Smooth muscle cell (in vitro differentiated cells): Measurements from ENCODE around the gene CERS6. TPM values are rescaled to one million over a fixed set of nuclear protein-coding genes. Genes with fewer than 3 reads are reported as not detected.

Experiments used
- DNase-seq: peaks from one replicate; lab custom pipeline; 2025; ENCODE audit not compliant: unreplicated experiment; lab: John Stamatoyannopoulos, UW
- H2AFZ ChIP-seq: fragments of 200-600 bp; sonication (generic); 2 replicates; pipeline ENCODE4 v1.6.0; 2016; ENCODE audit warnings: antibody characterized with exemption, low read depth, mild to moderate bottlenecking
- H3F3A ChIP-seq: fragments of 200-600 bp; sonication (generic); 2 replicates; pipeline ENCODE4 v1.6.0; 2017; ENCODE audit warnings: antibody characterized with exemption, low read depth
- H3K27ac ChIP-seq: fragments of 200-600 bp; sonication (generic); 2 replicates; pipeline ENCODE4 v1.5.1; 2016; ENCODE audit warnings: low read depth, mild to moderate bottlenecking
- H3K27me3 ChIP-seq: fragments of 200-600 bp; sonication (generic); 2 replicates; pipeline ENCODE4 v1.6.1; 2016; ENCODE audit warnings: low read depth, mild to moderate bottlenecking
- H3K36me3 ChIP-seq: fragments of 200-600 bp; sonication (generic); 2 replicates; pipeline ENCODE4 v1.5.1; 2016; ENCODE audit warnings: low read depth
- H3K4me1 ChIP-seq: fragments of 200-600 bp; sonication (generic); 2 replicates; pipeline ENCODE4 v1.5.1; 2016; ENCODE audit warnings: low read depth
- H3K4me2 ChIP-seq: fragments of 200-600 bp; sonication (generic); 2 replicates; pipeline ENCODE4 v1.6.0; 2016; ENCODE audit warnings: mild to moderate bottlenecking
- H3K4me3 ChIP-seq: fragments of 200-600 bp; sonication (generic); 2 replicates; pipeline ENCODE4 v1.5.1; 2016; ENCODE audit warnings: mild to moderate bottlenecking
- H3K79me2 ChIP-seq: fragments of 200-600 bp; sonication (generic); 2 replicates; pipeline ENCODE4 v1.6.0; 2016; ENCODE audit warnings: low read depth, mild to moderate bottlenecking
- H3K9ac ChIP-seq: fragments of 200-600 bp; sonication (generic); 2 replicates; pipeline ENCODE4 v1.6.0; 2016; ENCODE audit warnings: low read depth
- H3K9me3 ChIP-seq: fragments of 200-600 bp; sonication (generic); replicated peaks from 2 replicates; pipeline ENCODE4 v1.5.1; 2016; ENCODE audit warnings: low read depth
- H4K20me1 ChIP-seq: fragments of 200-600 bp; sonication (generic); 2 replicates; pipeline ENCODE4 v1.6.0; 2016; ENCODE audit warnings: low read depth
- CTCF ChIP-seq: fragments of 200-600 bp; sonication (generic); IDR thresholded peaks from 2 replicates; pipeline ENCODE4 v1.5.1; 2017; ENCODE audit warnings: borderline replicate concordance, mild to moderate bottlenecking, antibody characterized with exemption; ENCODE audit not compliant: insufficient read depth, poor library complexity, severe bottlenecking
- WGBS: methylation state at CpG from one replicate; pipeline ENCODE4 v1.1.7; 2016; ENCODE audit warnings: low lambda C conversion rate; 5-methylcytosine and 5-hydroxymethylcytosine counted together
- polyA plus RNA-seq: library from polyadenylated mRNA; unstranded; fragments of >200 nt; fragmentation: Nextera tagmentation; extraction: Ambion mirVana; gene quantifications from 2 replicates; pipeline ENCODE4 v1.2.1, GENCODE V29; 2016
- total RNA-seq: library from RNA; depleted of rRNA; stranded (reverse); fragments of >200 nt; gene quantifications from 2 replicates; pipeline ENCODE4 v1.2.3, GENCODE V29; 2014

CERS6 gene
- total and polyA plus RNA-seq, 2 experiments from 2014 or later: 9.2 to 26.6 TPM

GRCh38 chr2:168729455-168729854, 273.4 kb downstream of the CERS6 start:
- 97% methylated on average over 2 of the region's 2 CpGs for WGBS

GRCh38 chr2:168730344-168730743, 274.3 kb downstream of the CERS6 start:
- WGBS: 57% methylated on average over 4 of the region's 4 CpGs
- no peak for DNase-seq
- no peaks in the 10 kb centered on the region for H3K79me2 ChIP-seq
- H3K9ac ChIP-seq: no peak overlapping the region
- H3K27me3 ChIP-seq: no peaks in the 10 kb centered on the region
- H3K9me3 ChIP-seq: no peaks in the 10 kb centered on the region
- no peak overlapping the region for H2AFZ ChIP-seq
- no peak for TF ChIP-seq CTCF
- no peaks in the 10 kb centered on the region for H3F3A ChIP-seq
- no peaks in the 10 kb centered on the region for H3K36me3 ChIP-seq
- H4K20me1 ChIP-seq: no peaks in the 10 kb centered on the region
- no peaks in the 10 kb centered on the region for H3K4me1 ChIP-seq
- no peak overlapping the region for H3K4me3 ChIP-seq
- H3K27ac ChIP-seq: no peak overlapping the region
- no peak overlapping the region for H3K4me2 ChIP-seq

More at GRCh38 chr2:168729455-168729854, 273.4 kb downstream of the CERS6 start:
- H3K4me1 ChIP-seq: no peaks in the 10 kb centered on the region
- H4K20me1 ChIP-seq: no peaks in the 10 kb centered on the region
- DNase-seq: no peak
- H3K4me2 ChIP-seq: no peak overlapping the region
- no peaks in the 10 kb centered on the region for H3K27me3 ChIP-seq
- H3K27ac ChIP-seq: no peak overlapping the region
- H3K9me3 ChIP-seq: no peaks in the 10 kb centered on the region
- no peak for TF ChIP-seq CTCF
- H3K4me3 ChIP-seq: no peak overlapping the region
- H3K9ac ChIP-seq: no peak overlapping the region
- H3K79me2 ChIP-seq: no peaks in the 10 kb centered on the region
- no peak overlapping the region for H2AFZ ChIP-seq
- no peaks in the 10 kb centered on the region for H3F3A ChIP-seq
- H3K36me3 ChIP-seq: no peaks in the 10 kb centered on the region

DNA sequence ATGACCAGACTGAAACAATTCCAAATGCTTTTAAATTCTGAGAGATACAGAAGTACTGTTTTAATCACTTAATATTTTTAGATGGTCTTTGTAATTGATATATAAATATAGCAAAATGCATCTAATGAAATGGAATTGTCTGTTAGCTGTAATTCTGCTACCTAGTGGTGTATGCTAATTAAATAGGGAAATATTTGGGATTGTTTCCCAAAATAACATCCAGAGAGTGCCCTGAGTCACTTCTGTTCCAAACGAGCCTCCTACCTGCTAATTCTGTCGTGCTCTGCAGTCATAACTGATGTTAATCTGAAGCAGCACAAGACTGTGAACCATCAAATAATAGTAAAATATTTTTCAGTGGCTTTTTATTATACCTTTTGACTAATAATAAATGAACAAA, 274.9 kb downstream of the CERS6 start:
- WGBS: 48% methylated on average over 2 of the region's 2 CpGs
- DNase-seq: no peak
- Histone ChIP-seq H3K4me3 (no peak overlapping the region), H3K36me3 (no peaks in the 10 kb centered on the region), H3F3A (no peaks in the 10 kb centered on the region), H3K4me1 (no peaks in the 10 kb centered on the region), H3K27me3 (no peaks in the 10 kb centered on the region), H3K9ac (no peak overlapping the region), H4K20me1 (no peaks in the 10 kb centered on the region), H3K4me2 (no peak overlapping the region), H3K9me3 (no peaks in the 10 kb centered on the region), H3K27ac (no peak overlapping the region), H3K79me2 (no peaks in the 10 kb centered on the region), H2AFZ (no peak overlapping the region)
- TF ChIP-seq CTCF: no peak

GRCh38 chr2:168731616-168732015, 275.5 kb downstream of the CERS6 start:
- Histone ChIP-seq H3K4me1 (no peaks in the 10 kb centered on the region), H4K20me1 (no peaks in the 10 kb centered on the region), H3F3A (no peaks in the 10 kb centered on the region), H3K9me3 (no peaks in the 10 kb centered on the region), H3K9ac (no peak overlapping the region), H3K4me2 (no peak overlapping the region), H3K4me3 (no peak overlapping the region), H2AFZ (no peak overlapping the region), H3K27ac (no peak overlapping the region), H3K36me3 (no peaks in the 10 kb centered on the region), H3K79me2 (no peaks in the 10 kb centered on the region), H3K27me3 (no peaks in the 10 kb centered on the region)
- 64% methylated on average over 3 of the region's 3 CpGs for WGBS
- no peak for DNase-seq
- no peak for TF ChIP-seq CTCF
